Erythroblast (primary cell): ENCODE data around the gene SLC25A51.

Source experiments
- GATA1 ChIP-seq: IDR thresholded peaks from 2 replicates; pipeline ENCODE4 v1.6.1; 2011; ENCODE audit warnings: low read depth, mild to moderate bottlenecking, control low read depth, low read length, moderate library complexity
- POLR2A ChIP-seq: IDR thresholded peaks from 2 replicates; pipeline ENCODE4 v1.6.1; 2011; ENCODE audit warnings: mild to moderate bottlenecking, low read length

DNA sequence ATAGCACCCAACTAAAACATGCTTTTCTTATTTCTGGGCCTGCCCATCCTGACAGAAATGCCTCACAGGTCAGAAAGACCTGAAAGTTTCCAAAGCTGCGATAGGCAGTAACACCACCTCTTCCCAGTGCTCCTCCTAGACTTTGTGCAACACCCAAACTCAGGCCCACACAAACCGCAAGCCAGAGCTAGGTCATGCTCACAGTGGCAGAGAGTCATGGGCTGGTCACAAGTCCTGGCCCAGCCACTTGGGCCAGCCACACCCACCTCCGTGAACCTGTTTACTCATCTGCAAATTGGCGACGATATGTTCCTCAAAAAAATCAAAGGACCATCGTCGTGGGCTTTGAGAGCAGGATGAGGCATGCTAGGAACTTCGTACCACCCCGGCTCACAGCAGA is 44.0 kb upstream of the SLC25A51 start:
- TF ChIP-seq POLR2A (no peak), GATA1 (no peak)
